Gastroesophageal sphincter (tissue), 4 donors: ENCODE measurements around the gene ZC3H12C. TPM values are rescaled to one million over a fixed set of nuclear protein-coding genes. Genes with fewer than 3 reads are reported as not detected.
"Not testable (repeated sequence)": the region's sequence is repeated elsewhere in the genome, so short reads cannot be mapped to it uniquely, and the experiment has no call there.

Experiments used
- ATAC-seq: fragments of 150-250 bp; one replicate; pipeline ENCODE4 v1.9.1; 2016; ENCODE audit warnings: mild to moderate bottlenecking, moderate library complexity
- H3K27ac ChIP-seq, 4 donors: fragments of 200-600 bp; sonication (generic) in 3 of 4; 1 replicate in 3 of 4; 2 replicates in 1 of 4; pipeline ENCODE4 v1.5.1; 2016 to 2019
- H3K27me3 ChIP-seq: fragments of 200-600 bp; sonication (generic); one replicate; pipeline ENCODE4 v1.5.1; 2019
- H3K36me3 ChIP-seq, 2 donors: fragments of 200-600 bp; sonication (generic); one replicate each; pipeline ENCODE4 v1.5.1; 2019; ENCODE audit warnings: control low read depth in 1 of 2
- H3K4me1 ChIP-seq, 3 donors: fragments of 200-600 bp; sonication (generic); 1 replicate in 2 of 3; 2 replicates in 1 of 3; pipeline ENCODE4 v1.5.1; 2016 to 2019; ENCODE audit warnings: control low read depth in 2 of 3
- H3K4me3 ChIP-seq, 2 donors: fragments of 200-600 bp; sonication (generic); one replicate each; pipeline ENCODE4 v1.5.1; 2019; ENCODE audit warnings: mild to moderate bottlenecking in 1 of 2, moderate library complexity in 1 of 2
- H3K9me3 ChIP-seq, 3 donors: fragments of 200-600 bp; sonication (generic); one replicate each; pipeline ENCODE4 v1.5.1; 2017 to 2019; ENCODE audit warnings: control low read depth in 2 of 3
- EP300 ChIP-seq: sonication (generic); formaldehyde crosslinking; IDR thresholded peaks from one replicate; pipeline ENCODE4 v1.6.1; 2017; ENCODE audit warnings: antibody characterized with exemption, mild to moderate bottlenecking
- POLR2A ChIP-seq, 2 donors: fragments of 450-650 bp; IDR thresholded peaks; one replicate each; pipeline ENCODE4 v1.6.1; 2017; ENCODE audit warnings: antibody characterized with exemption in 2 of 2, mild to moderate bottlenecking in 2 of 2, moderate library complexity in 1 of 2
- POLR2AphosphoS5 ChIP-seq: sonication (generic); formaldehyde crosslinking; IDR thresholded peaks from one replicate; pipeline ENCODE4 v1.6.1; 2017; ENCODE audit warnings: antibody characterized with exemption
- WGBS, 2 donors: methylation state at CpG; one replicate each; pipeline ENCODE4 v1.1.5; 2018; ENCODE audit warnings: low coverage in 1 of 2; 5-methylcytosine and 5-hydroxymethylcytosine counted together
- total RNA-seq, 4 donors: library from RNA; depleted of rRNA; stranded (reverse); fragments of >200 nt; gene quantifications; one replicate each; pipeline ENCODE4 v1.1.0, GENCODE V29; 2016
- TF ChIP-seq, protein P1 (sequence below), 4 experiments: fragments of 200-600 bp in 2 of 4; fragments of 450-650 bp in 2 of 4; sonication (generic) in 1 of 4; IDR thresholded peaks; one replicate each; pipeline ENCODE4 v1.5.1; 2017 to 2019; ENCODE audit warnings: antibody characterized with exemption in 4 of 4, mild to moderate bottlenecking in 2 of 4, moderate library complexity in 2 of 4

The ZC3H12C gene
- total RNA-seq, 4 donors from 2014 or later = 22.1 to 30.9 (median 26.3) TPM

GRCh38 chr11:110187731-110188130 lies 94.5 kb downstream of the ZC3H12C start:
- TF ChIP-seq, protein P1, sequence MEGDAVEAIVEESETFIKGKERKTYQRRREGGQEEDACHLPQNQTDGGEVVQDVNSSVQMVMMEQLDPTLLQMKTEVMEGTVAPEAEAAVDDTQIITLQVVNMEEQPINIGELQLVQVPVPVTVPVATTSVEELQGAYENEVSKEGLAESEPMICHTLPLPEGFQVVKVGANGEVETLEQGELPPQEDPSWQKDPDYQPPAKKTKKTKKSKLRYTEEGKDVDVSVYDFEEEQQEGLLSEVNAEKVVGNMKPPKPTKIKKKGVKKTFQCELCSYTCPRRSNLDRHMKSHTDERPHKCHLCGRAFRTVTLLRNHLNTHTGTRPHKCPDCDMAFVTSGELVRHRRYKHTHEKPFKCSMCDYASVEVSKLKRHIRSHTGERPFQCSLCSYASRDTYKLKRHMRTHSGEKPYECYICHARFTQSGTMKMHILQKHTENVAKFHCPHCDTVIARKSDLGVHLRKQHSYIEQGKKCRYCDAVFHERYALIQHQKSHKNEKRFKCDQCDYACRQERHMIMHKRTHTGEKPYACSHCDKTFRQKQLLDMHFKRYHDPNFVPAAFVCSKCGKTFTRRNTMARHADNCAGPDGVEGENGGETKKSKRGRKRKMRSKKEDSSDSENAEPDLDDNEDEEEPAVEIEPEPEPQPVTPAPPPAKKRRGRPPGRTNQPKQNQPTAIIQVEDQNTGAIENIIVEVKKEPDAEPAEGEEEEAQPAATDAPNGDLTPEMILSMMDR (IDR thresholded peaks at IDR 0.05) = no peak
- no peak for TF ChIP-seq POLR2AphosphoS5
- TF ChIP-seq EP300 = no peak
- no peak for TF ChIP-seq POLR2A (IDR thresholded peaks at IDR 0.05)
- WGBS, 2 donors = 100% methylated on average over 5 of the region's 6 CpGs; no CpG with 5 or more reads in 1 of the 2 donors

DNA sequence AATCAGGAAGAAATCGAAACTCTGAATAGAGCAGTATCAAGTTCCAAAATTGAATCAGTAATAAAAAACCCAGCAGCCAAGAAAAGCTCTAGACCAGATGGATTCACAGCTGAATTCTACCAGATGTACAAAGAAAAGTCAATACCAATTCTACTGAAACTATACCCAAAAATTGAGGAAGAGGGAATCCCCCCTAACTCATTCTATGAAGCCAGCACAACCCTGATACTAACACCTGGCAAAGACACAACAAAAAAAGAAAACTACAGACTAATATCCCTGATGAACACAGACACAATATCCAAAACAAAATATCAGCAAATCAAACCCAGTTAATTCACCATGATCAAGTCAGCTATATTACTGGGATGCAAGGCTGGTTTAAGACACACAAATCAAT lies 97.7 kb downstream of the ZC3H12C start:
- no peak for ATAC-seq
- Histone ChIP-seq H3K4me3 (no peak overlapping the region), H3K27ac (no peak overlapping the region), H3K36me3 (no peaks in the 10 kb centered on the region), H3K4me1 (no peaks in the 10 kb centered on the region), H3K9me3 (no peaks in the 10 kb centered on the region), H3K27me3 (no peaks in the 10 kb centered on the region)
- WGBS, 2 donors = 57% methylated on average over 1 of the region's 1 CpG; no CpG with 5 or more reads in 1 of the 2 donors
- TF ChIP-seq POLR2A (IDR thresholded peaks at IDR 0.05) (no peak), EP300 (no peak), POLR2AphosphoS5 (no peak)
- TF ChIP-seq, protein P1 (IDR thresholded peaks at IDR 0.05) = no peak

More at GRCh38 chr11:110187731-110188130, 94.5 kb downstream of the ZC3H12C start:
- Histone ChIP-seq H3K9me3 (no peaks in the 10 kb centered on the region), H3K36me3 (no peaks in the 10 kb centered on the region), H3K27me3 (no peaks in the 10 kb centered on the region), H3K4me3 (no peak overlapping the region), H3K27ac (no peak overlapping the region), H3K4me1 (no peaks in the 10 kb centered on the region)
- ATAC-seq = no peak

GRCh38 chr11:110192604-110193282 lies 99.6 kb downstream of the ZC3H12C start:
- 94 to 100% methylated on average over 4 of the region's 4 CpGs for WGBS, 2 donors
- not testable (repeated sequence) for H3K9me3 ChIP-seq, ATAC-seq, H3K27me3 ChIP-seq, H3K4me3 ChIP-seq, H3K27ac ChIP-seq, H3K36me3 ChIP-seq, H3K4me1 ChIP-seq

GRCh38 chr11:110194211-110194766 lies 101.1 kb downstream of the ZC3H12C start:
- not testable (repeated sequence) for H3K4me1 ChIP-seq, H3K36me3 ChIP-seq, ATAC-seq, H3K27me3 ChIP-seq, H3K9me3 ChIP-seq, H3K4me3 ChIP-seq, H3K27ac ChIP-seq
- WGBS, 2 donors = 65 to 81% methylated on average over 6 to 10 of the region's 10 CpGs

DNA sequence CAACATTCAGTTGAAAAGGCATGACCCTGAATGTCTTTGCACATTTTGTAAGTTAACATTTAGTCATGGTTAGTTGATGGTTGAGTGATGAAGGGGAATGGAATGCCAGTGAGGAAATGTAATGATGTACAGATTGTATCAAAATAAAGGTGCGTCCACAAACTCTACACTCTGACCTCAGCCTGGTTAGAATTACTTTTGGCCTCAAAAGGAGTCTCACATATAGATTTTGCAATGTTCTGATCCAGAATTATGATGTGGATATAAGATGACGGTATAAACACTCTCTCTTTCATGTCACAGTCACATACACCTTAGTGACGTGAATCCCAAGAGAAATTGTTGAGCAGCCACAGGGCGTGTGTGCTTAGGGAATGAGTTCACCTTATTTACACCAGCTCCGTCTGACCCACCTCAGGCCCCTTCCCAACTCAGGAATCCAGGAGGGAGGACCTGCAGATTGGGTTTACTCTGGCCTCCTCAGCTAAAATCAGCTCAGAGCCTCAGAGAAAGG lies 103.1 kb downstream of the ZC3H12C start:
- TF ChIP-seq POLR2AphosphoS5 = no peak
- TF ChIP-seq, protein P1 (IDR thresholded peaks at IDR 0.05) = no peak
- TF ChIP-seq EP300 = no peak
- no peak for TF ChIP-seq POLR2A (IDR thresholded peaks at IDR 0.05)
- WGBS, 2 donors = 92 to 99% methylated on average over 5 of the region's 5 CpGs
- no peak overlapping the region for H3K27ac ChIP-seq

GRCh38 chr11:110196884-110197420 lies 103.8 kb downstream of the ZC3H12C start:
- ATAC-seq = no peak
- H3K9me3 ChIP-seq = no peaks in the 10 kb centered on the region
- H3K27me3 ChIP-seq = no peaks in the 10 kb centered on the region
- H3K4me1 ChIP-seq = no peaks in the 10 kb centered on the region
- TF ChIP-seq EP300 (no peak), POLR2A (IDR thresholded peaks at IDR 0.05) (no peak), POLR2AphosphoS5 (no peak)
- TF ChIP-seq, protein P1 (IDR thresholded peaks at IDR 0.05) = no peak
- WGBS, 2 donors = 75 to 100% methylated on average over 1 to 8 of the region's 9 CpGs
- no peaks in the 10 kb centered on the region for H3K36me3 ChIP-seq
- no peak overlapping the region for H3K4me3 ChIP-seq
- no peak overlapping the region for H3K27ac ChIP-seq

More for the DNA sequence above, 103.1 kb downstream of the ZC3H12C start:
- Histone ChIP-seq H3K27me3 (no peaks in the 10 kb centered on the region), H3K36me3 (no peaks in the 10 kb centered on the region), H3K4me3 (no peak overlapping the region), H3K9me3 (no peaks in the 10 kb centered on the region), H3K4me1 (no peaks in the 10 kb centered on the region)
- ATAC-seq = no peak
